NCI-H460 (cell line): ENCODE measurements around the gene MARK2. TPM values are rescaled to one million over a fixed set of nuclear protein-coding genes. Genes with fewer than 3 reads are reported as not detected.
"Not testable (repeated sequence)": the region's sequence is repeated elsewhere in the genome, so short reads cannot be mapped to it uniquely, and the experiment has no call there.

Source experiments
- DNase-seq: peaks from one replicate; pipeline ENCODE4 v3.0.0-alpha.2; 2016; ENCODE audit warnings: low read depth; ENCODE audit errors: extremely low read depth
- polyA plus RNA-seq: library from polyadenylated mRNA; depleted of rRNA; stranded (reverse); fragments of >200 nt; gene quantifications from 2 replicates; pipeline ENCODE4 v1.2.3, GENCODE V29; 2014; cell fraction: nucleus; rRNA removed
- total RNA-seq: library from RNA; depleted of rRNA; stranded (reverse); fragments of >200 nt; shearing (Covaris generic); gene quantifications from 2 replicates; pipeline ENCODE4 v1.2.3, GENCODE V29; 2014; rRNA removed

MARK2 gene
- total RNA-seq = 22.1 and 22.3 TPM in 2 replicates
- 8.2 and 16.2 TPM in 2 replicates for polyA plus RNA-seq

DNA sequence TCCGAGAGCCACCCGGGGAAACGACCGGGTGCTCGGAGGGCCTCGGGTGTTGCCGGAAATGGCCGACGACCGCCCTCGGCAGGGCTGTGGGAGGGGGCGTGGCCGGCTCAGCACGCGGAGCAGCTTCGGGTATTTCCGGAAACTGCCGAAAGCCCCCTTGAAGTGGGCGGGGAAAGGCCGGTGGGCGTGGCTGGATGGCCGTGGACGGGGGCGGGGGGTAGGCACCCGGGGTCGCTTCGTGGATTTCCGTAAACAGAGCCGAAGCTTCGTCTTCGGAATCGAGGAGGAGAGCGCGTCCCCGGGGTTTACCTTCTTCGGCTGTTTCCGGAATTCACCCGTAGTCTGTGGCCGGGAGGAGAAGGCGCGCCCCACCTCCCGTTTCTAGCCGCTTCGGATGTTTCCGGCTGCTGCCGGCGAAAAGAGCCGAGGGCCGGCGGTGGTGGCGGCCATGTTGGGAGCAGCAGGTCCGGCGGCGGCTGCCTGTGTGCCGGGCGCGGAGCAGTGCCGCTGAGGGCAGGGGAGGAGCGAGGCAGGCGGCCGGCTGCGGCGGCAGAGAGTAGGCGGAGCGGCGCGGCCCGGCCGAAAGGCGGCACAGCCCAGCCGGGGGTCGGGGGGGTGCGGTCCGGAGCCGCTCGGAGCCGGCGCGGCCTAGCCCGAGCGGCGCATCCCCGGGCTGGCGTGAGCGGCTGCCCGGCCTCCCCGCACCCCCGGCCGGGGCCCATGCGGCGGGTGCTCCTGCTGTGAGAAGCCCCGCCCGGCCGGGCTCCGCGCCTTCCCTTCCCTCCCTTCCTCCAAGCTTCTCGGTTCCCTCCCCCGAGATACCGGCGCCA lies at the start of gene MARK2:
TSS of gene MARK2 (plus strand) at position 433 of the 830 bp plus-strand sequence. CDS start at position 830, 397 bp downstream.
- peak; percentile 95 for DNase-seq

DNA sequence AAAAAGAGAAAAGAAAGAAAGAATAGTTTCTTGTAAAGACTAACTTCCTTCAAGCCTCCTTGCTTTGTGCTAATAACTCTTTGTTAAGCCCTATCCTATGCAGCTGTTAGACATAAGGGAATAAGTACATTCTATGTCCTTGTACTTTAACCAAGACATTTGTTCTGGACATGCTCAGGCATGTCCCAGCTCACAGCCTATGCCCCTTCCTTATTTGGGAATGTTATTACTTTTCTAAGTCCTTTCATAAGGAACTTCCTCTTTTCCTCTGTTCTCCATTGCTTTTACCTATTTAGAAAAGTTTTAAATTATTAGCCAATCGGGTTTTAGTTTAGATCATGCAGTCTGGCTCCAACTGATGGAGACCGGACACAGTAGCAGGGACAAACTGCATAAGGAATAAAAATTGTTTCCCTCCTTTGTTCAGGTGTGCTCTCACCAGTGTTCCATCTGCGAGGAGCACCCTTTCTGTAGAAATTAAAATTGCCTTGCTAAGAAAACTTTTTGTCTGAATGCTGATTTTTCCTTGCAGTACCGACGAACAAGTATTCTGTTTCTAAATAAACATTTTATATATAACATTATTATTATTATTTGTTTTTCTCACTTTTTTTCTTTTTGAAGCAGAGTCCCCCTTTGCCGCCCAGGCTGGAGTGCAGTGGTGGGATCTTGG lies 47.3 kb upstream of the MARK2 start:
- no peak for DNase-seq

DNA sequence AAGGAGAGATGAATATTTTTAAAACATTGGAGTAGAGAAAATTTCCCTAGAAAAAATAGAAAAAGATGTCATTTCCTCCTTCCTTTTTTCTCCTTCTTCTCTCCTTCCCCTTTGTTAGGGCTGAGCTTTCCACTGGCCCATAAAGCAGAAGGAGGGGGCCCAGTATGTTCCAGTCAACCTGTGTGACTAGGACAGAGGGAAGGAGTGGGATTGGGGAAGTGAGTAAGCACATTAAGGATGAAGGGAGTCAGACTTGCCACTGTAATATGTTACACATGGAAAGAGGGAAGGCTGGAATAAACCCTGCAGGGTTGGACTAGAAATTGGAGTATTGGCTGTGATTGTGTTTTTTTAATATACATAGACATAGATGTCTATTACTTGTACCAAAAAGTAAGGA lies 45.7 kb upstream of the MARK2 start:
- DNase-seq = no peak

DNA sequence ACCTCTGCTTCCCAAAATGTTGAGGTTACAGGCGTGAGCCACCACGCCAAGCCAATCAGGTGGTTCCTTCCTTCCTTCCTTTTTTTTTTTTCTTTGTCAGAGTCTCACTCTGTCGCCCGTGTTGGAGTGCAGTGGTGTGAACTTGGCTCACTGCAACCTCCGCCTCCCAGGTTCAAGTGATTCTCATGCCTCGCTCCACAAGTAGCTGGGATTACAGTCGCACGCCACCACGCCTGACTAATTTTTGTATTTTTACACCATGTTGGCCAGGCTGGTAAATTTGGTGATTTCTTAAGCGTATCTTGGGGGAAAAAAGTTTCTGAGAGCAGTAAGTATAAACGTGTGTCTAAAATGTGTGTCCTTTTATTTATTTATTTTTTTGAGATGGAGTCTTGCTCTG lies 43.8 kb upstream of the MARK2 start:
- DNase-seq = no peak

DNA sequence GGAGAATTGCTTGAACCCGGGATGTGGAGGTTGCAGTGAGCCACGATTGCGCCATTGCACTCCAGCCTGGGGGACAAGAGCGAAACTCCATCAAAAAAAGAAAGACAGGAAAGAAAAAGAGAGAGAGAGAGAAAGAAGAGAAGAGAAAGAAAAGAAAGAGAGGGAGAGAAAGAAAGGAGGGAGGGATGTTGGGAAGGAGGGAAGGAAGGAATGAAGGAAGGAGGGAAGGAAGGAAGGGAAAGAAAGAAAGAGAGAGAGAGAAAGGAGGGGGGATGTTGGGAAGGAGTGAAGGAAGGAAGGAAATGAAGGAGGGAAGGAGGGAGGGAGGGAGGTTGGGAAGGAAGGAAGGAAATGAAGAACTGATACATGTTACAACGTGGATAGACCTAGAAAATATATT lies 38.0 kb upstream of the MARK2 start:
- no peak for DNase-seq

DNA sequence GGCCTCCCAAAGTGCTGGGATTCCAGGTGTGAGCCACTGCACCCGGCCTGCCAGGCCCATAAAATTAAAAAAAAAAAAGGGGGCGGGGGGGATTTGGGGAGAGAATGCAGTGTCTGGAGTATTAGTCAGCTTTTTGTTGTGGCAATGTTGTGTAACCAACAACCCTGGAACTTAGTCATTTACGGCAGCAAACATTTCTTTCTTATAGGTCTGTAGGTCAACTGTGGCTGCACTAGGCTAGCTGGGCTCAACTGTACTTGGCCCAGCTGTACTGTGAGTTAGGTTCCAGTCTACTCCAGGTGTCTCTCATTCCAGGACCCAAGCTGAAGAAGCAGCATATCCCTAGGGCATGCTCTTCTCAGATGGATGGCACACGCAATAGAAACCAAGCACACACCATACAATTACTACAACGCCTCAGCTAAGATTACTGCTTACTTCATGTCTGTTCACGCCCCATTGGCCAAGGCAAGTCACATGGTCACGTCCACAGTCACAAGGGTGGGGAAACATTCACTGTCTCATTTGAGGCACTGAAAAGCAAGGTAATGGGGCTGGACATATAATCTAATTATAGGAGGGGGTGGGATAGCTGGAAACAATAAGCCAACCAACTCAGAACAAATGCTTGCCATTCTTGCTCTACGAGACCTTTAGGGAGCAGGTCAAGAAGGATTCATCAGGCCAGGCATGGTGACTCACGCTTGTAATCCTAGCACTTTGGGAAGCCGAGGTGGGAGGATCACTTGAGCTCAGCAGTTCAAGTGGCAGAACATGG lies 36.1 kb upstream of the MARK2 start:
- DNase-seq = no peak

DNA sequence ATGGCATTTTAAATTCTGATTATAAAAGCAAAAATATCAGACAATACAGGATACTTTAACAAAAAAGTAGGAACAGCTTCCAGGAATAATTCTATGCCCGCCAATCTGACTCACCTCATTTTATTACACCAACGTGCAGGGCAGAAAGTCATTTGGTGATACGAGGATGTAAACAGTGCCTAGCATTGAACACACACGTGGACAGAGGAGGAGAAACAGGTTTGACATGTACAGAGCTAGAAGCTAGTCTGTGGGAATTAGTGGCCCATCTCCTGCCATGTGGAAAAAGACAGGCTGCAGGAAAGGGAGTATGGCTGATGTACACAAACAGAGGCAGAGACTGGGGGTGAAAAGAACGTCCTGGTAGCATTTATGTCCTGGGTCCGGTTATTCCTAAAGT lies 34.7 kb upstream of the MARK2 start:
- DNase-seq = no peak

DNA sequence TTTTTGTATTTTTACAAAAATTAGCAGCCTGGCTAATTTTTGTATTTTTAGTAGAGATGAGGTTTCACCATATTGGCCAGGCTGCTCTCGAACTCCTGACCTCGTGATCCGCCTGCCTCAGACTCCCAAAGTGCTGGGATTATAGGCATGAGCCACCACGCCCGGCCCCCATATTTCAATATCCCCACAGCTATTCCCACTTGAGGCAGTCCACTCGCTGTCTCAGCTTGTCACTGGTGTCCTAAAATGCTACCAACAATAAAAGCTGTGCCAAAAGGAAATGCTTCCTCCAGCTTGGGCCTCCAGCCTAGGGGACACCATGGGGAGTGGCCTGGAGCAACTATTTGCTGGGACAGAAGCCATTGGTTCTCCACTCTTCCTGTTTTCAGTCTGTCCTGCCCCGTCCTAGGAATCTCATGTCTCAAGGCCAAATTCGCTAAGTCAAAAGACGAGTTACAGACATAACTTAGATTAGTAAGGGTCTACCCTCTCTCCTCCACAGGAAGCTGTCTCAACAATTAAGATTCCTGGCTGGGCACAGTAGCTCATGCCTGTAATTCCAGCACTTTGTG lies 33.0 kb upstream of the MARK2 start:
- no peak for DNase-seq

DNA sequence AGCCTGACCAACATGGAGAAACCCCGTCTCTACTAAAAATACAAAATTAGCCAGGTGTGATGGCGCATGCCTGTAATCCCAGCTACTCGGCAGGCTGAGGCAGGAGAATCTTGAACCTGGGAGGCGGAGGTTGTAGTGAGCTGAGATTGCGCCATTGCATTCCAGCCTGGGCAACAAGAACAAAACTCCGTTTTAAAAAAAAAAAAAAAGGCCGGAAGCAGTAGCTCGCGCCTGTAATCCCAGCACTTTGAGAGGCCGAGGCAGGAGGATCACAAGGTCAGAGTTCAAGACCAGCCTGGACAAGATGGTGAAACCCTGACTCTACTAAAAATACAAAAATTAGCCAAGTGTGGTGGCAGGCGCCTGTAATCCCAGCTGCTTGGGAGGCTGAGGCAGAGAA lies 28.5 kb upstream of the MARK2 start:
- not testable (repeated sequence) for DNase-seq

DNA sequence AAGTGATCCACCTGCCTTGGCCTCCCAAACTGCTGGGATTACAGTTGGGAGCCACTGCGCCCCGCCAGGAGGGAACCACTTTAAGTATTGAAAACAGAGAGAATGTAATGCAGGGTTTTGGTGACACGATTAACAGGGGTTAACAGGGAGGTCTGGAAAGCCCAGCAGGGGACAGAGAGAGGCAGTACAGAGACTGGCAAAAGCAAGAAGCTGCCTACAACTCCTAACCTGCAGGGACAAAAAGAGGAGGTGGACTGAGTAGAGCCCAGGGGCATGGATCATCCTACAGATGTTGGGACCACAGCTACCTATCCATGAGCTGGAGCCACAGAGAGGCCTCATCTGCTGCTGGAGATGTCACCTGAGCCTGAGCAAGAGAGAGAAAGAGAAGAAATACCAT lies 27.4 kb upstream of the MARK2 start:
- DNase-seq = no peak

DNA sequence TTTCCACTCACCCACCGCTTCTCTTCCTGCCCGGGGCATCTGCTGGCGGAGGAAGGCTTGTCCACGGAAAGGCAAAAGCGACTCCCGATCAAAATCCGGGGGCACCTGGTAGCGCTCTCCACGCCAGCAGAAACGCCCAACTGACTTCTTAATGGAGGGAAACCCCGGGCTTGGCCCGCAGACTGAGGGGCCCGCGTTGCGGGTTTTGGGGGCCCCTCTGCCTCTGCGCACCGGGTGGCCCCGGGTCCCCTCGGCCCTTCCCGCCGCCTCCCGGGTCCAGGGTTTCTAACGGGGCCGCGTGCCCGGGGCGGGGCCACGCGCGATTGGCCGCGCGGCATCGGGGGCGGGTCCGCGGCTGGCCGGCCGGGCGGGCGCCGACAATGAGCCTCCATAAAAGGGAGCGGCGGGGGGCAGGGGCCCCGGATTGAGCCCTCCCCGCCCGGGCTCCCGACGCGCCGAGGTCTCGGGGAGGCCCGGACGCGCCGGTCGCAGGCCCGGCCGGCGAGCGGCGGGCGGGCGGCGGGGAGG lies 25.8 kb upstream of the MARK2 start, which contains the start of gene SPINDOC:
TSS of gene SPINDOC (plus strand) at position 422 of the 528 bp plus-strand sequence. CDS start 231 bp downstream, outside the sequence.
- DNase-seq = peak; percentile 50

DNA sequence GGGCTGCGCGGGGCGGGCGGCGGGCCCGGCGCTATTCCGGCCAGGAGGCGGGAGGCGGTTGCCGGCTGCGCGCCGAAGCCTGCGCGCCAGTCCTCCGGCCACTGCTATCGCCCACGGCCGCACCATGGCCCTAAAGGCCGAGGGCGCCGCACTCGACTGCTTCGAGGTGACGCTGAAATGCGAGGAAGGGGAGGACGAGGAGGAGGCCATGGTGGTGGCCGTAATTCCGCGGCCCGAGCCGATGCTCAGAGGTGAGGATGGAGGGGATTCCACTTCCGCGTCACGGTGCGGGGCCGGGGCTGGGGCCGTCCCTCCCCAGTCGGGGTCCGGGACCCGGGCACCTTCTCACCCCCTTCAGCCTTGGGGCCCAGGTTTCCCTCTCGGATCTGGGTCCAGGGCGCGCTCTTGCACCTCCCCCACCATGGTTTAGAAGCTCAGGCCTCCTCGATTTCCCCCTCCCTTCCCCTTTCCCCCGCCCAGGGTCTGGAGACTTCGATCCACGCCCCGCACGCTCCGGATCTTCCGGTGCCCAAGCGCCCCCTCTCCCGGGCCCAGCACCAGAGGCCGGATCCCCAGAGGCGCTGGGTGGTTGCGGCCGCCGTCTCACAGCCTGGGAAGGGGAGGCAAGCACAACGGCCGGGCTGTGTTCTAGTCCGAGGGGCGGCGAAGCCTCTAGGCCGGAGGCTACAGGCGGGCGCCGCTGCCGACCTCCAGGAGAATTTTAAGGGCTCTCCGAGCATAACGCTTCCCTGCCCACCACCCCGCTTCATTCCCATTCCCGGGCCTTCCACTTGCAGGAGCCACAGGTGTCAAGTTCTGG lies 25.1 kb upstream of the MARK2 start:
- no peak for DNase-seq

DNA sequence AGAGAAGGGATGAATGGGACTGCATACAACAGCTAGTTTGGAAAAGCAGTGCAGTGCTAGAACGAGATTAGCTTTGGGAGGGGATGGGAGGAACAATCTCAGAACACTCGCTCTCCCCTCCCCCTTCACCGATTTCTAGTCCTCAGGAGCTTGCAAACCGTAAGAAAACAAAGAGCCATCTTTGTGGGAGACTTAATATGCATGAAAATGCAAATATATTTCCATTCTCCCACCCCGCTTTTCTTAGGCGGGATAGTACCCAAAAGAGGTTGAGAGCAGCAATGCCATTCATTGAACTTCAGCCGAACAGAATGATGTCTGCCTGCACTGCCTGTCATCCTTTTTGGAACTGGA lies 24.6 kb upstream of the MARK2 start:
- DNase-seq = no peak

DNA sequence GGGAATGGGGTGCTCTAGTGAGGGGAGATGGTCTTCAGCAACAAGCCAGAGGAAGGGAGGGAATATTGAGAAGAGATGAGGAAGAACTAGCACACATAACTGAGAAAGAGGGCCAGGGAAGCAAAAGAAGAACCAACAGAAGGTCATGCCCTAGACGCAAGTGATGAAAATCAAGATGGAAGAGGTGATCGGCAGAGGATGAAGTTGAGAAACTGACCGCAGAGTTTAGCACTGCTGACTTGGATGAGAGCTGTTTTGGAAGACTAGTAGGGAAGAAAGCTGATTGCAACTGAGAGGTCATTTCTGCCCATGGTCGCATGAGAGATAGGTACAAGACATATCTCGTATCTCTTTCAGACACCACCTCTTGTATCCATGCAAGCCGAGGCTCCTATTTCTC lies 22.7 kb upstream of the MARK2 start:
- DNase-seq = no peak

DNA sequence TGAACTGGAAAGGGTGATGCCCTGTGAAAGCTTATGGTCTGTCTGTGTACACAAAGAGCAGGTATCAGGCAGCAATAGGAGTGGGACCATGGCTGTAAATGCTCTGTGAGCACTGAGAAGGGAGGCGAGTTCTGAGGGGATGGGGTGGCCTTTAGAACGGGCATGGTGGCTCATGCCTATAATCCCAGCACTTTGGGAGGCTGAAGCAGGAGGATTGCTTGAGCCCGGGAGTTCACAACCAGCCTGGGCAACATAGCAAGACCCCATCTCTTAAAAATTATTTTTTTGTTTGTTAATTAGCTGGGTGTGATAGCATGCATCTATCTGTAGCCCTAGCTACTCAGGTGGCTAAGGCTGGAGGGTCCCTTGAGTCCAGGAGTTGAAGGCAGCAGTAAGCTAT lies 22.2 kb upstream of the MARK2 start:
- no peak for DNase-seq

DNA sequence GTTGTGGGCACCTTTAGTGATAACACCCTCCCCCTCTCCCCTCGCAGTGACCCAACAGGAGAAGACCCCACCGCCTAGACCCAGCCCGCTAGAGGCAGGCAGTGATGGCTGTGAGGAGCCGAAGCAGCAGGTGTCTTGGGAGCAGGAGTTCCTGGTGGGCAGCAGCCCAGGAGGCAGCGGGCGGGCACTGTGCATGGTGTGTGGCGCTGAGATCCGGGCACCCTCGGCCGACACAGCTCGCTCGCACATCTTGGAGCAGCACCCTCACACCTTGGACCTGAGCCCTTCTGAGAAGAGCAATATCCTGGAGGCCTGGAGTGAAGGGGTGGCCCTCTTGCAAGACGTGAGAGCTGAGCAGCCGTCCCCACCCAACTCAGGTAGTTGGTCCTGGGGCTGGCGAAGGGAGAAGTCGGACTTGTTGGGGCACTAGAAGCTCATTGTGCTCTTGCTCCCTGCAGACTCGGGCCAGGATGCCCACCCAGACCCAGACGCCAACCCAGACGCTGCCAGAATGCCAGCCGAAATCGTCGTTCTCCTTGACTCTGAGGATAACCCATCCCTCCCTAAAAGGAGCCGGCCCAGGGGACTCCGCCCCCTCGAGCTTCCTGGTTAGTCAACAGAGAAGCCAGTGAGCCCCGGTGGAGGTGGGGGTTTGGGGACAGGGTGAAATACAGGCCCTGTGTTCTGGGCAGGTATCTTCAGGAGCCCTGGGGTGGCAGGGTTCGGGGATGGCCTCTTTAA lies 21.0 kb upstream of the MARK2 start:
- DNase-seq = no peak

DNA sequence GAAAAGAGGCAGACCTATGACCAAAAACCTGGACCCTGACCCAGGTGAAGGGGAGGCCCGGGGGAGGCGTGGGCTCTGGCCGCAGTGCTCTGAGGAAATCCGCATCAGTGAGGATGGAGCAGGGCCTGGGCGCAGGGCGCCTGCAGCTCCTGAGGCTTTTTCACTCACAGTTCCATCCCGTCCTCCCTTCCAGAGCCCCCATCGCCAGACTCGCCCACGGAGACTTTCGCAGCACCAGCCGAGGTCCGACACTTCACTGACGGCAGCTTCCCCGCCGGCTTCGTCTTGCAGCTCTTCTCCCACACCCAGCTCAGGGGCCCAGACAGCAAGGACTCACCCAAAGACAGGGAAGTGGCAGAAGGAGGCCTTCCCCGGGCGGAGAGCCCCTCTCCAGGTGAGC lies 20.3 kb upstream of the MARK2 start:
- DNase-seq = no peak

DNA sequence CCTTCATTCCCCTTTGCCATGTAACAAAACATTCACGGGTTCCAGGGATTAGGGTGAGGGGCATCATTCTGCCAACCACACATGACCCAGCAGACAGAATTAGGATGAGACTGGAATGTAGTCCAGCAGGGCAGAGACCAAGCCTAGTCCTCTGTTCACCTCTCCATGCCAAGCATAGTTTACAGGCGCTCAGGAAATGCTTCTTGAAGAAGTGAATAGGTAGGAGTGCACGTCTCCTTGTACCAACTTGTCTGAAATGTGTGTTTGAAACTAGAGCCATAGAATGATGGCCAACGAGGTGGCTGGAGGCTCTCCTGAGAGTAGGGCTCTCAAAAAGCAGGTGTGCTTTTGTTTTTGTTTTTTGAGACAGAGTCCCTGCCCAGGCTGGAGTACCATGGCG lies 17.5 kb upstream of the MARK2 start:
- DNase-seq = no peak
